GM10266 (cell line): ENCODE measurements around the gene MRPS16.

Source experiments
- DNase-seq: peaks from one replicate; pipeline ENCODE4 v3.0.0; 2012; ENCODE audit errors: extremely low spot score
- TF ChIP-seq, protein P1 (sequence below): IDR thresholded peaks from 2 replicates; pipeline ENCODE4 v1.5.1; 2012; ENCODE audit warnings: mild to moderate bottlenecking, low read depth; ENCODE audit not compliant: control insufficient read depth, insufficient read depth; ENCODE audit errors: missing control alignments

MRPS16 gene

GRCh38 chr10:73252445-73253224, at the start of gene MRPS16:
Gene MRPS16 (minus strand): TSS chr10:73252644. CDS start chr10:73252482, 162 bp downstream.
- TF ChIP-seq, protein P1, sequence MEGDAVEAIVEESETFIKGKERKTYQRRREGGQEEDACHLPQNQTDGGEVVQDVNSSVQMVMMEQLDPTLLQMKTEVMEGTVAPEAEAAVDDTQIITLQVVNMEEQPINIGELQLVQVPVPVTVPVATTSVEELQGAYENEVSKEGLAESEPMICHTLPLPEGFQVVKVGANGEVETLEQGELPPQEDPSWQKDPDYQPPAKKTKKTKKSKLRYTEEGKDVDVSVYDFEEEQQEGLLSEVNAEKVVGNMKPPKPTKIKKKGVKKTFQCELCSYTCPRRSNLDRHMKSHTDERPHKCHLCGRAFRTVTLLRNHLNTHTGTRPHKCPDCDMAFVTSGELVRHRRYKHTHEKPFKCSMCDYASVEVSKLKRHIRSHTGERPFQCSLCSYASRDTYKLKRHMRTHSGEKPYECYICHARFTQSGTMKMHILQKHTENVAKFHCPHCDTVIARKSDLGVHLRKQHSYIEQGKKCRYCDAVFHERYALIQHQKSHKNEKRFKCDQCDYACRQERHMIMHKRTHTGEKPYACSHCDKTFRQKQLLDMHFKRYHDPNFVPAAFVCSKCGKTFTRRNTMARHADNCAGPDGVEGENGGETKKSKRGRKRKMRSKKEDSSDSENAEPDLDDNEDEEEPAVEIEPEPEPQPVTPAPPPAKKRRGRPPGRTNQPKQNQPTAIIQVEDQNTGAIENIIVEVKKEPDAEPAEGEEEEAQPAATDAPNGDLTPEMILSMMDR = no peak
- DNase-seq = peak; percentile 91

DNA sequence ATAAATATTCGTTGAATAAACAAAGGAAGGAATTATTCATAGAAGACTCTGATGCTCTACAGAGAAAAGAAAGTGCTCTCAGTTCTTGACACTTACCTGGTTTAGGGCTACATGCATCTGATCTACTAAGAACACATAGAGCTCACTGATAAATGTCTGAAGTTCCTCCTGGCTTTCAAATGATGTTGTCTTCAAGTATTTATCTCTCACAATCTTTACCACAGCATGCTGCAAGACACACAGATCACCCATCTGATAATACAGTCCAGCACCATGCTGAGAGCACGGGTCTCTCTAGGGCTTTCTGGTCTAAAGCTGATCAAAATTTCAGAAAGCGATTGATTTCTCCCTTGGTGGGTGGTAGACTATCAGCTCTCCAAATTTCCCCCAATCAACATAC, 44.5 kb upstream of the MRPS16 start:
- DNase-seq = no peak
- TF ChIP-seq, protein P1 = no peak

- DNase-seq = no peak
- TF ChIP-seq, protein P1 = no peak
Observed at GRCh38 chr10:73293461-73293860, 41.0 kb upstream of the MRPS16 start.

- TF ChIP-seq, protein P1 = no peak
- no peak for DNase-seq
Observed at GRCh38 chr10:73289958-73290357, 37.5 kb upstream of the MRPS16 start.

- TF ChIP-seq, protein P1 = no peak
- DNase-seq = no peak
Observed at GRCh38 chr10:73287441-73287840, 35.0 kb upstream of the MRPS16 start.

DNA sequence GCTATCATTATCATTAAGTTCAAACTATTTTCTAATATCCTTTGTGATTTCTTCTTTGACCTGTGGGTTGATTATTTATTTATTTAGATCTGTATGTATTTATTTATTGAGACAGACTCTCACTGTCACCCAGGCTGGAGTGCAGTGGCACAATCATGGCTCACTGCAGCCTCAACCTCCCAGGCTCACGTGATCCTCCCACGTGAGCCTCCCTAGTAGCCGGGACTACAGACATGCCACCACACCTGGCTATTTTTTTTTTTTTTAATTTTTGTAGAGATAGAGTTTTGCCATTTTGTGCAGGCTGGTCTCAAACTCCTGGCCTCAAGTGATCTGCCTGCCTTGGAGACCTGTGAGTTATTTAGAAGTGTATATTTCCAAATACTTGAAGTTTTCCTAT, 28.7 kb upstream of the MRPS16 start:
- TF ChIP-seq, protein P1 = no peak
- no peak for DNase-seq

- DNase-seq = no peak
- TF ChIP-seq, protein P1 = no peak
Observed at GRCh38 chr10:73264423-73264822, 12.0 kb upstream of the MRPS16 start.
